ENCODE data around the gene BTBD1. TPM values are rescaled to one million over a fixed set of nuclear protein-coding genes. Genes with fewer than 3 reads are reported as not detected.

The BTBD1 gene
- total RNA-seq, 1 donor from 2014 or later: 38.7 TPM

GRCh38 chr15:82970696-82971095 is 96.4 kb downstream of the BTBD1 start:
- Mint-ChIP-seq H3K27ac (no peak overlapping the region), H3K36me3 (ENCODE audit: insufficient read depth) (no peaks in the 10 kb centered on the region), H3K9me3 (ENCODE audit: low read depth) (no peaks in the 10 kb centered on the region), H3K4me1 (ENCODE audit: low read depth) (peaks cover 12% of the 10 kb centered on the region), H3K27me3 (no peaks in the 10 kb centered on the region), H3K4me3 (ENCODE audit: low read depth) (no peak overlapping the region)
- DNase-seq (ENCODE audit: low spot score, unreplicated experiment): no peak
- no peak for TF ChIP-seq CTCF (IDR thresholded peaks at IDR 0.05; ENCODE audit: unreplicated experiment)

DNA sequence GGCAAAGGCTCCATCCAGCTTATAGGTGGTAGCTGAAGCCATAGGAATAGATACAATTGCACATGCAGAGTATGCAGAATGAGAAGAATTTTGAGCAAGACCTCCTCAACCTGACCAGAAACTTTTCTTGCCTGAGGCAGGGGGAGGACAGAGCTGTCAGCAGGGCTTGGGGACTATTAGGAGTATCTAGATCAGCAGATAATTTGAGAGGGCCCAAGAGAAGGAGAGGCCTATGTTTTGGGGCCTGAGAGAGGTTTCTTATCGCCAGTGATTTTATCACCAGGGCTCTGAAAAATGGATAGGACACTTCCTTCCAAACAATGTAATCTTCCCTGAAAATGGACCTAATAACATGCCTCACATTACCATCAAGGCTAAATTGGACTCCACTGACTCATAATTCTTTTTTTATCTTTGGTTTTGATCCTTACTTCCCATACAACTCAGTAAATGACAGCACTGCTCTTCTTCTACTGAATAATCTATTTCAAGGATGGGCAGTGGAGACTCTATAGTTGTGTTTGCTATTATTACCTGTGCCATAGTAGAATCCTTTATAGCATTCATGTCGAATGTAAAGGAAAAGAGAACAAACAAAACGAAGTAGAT is 96.9 kb downstream of the BTBD1 start:
- no peak for TF ChIP-seq CTCF (IDR thresholded peaks at IDR 0.05; ENCODE audit: unreplicated experiment)
- H3K4me1 Mint-ChIP-seq (ENCODE audit: low read depth): peaks cover 12% of the 10 kb centered on the region
- no peaks in the 10 kb centered on the region for H3K36me3 Mint-ChIP-seq (ENCODE audit: insufficient read depth)
- no peak for DNase-seq (ENCODE audit: low spot score, unreplicated experiment)
- H3K27ac Mint-ChIP-seq: no peak overlapping the region
- H3K27me3 Mint-ChIP-seq: no peaks in the 10 kb centered on the region
- H3K9me3 Mint-ChIP-seq (ENCODE audit: low read depth): no peaks in the 10 kb centered on the region
- H3K4me3 Mint-ChIP-seq (ENCODE audit: low read depth): no peak overlapping the region

- Mint-ChIP-seq H3K9me3 (ENCODE audit: low read depth) (no peaks in the 10 kb centered on the region), H3K36me3 (ENCODE audit: insufficient read depth) (no peaks in the 10 kb centered on the region)
These were observed 97.7 kb downstream of the BTBD1 start for GRCh38 chr15:82969353-82969752.

DNA sequence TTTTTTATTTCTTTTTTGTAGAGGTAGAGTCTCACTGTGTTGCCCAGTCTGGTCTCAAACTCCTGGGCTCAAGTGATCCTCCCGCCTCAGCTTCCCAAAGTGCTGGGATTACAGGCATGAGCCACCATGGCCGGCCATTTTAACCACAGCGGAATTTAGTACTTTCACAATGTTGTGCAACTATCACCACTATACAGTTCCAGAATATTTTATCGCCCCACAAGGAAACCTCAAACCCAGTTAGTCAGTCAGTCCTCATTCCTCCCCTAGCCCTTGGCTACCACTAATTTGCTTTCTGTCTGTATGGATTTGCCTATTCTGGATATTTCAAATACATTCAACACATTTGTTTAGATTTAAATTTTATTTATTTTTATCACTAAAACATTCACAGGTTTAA is 99.0 kb downstream of the BTBD1 start:
- H3K4me3 Mint-ChIP-seq (ENCODE audit: low read depth): no peak overlapping the region
- no peak for TF ChIP-seq CTCF (IDR thresholded peaks at IDR 0.05; ENCODE audit: unreplicated experiment)
- H3K9me3 Mint-ChIP-seq (ENCODE audit: low read depth): no peaks in the 10 kb centered on the region
- no peaks in the 10 kb centered on the region for H3K27me3 Mint-ChIP-seq
- no peak overlapping the region for H3K27ac Mint-ChIP-seq
- no peak for DNase-seq (ENCODE audit: low spot score, unreplicated experiment)
- peaks cover 12% of the 10 kb centered on the region for H3K4me1 Mint-ChIP-seq (ENCODE audit: low read depth)
- H3K36me3 Mint-ChIP-seq (ENCODE audit: insufficient read depth): no peaks in the 10 kb centered on the region

More at GRCh38 chr15:82969353-82969752, 97.7 kb downstream of the BTBD1 start:
- Mint-ChIP-seq H3K27me3 (no peaks in the 10 kb centered on the region), H3K4me3 (ENCODE audit: low read depth) (no peak overlapping the region), H3K4me1 (ENCODE audit: low read depth) (peaks cover 12% of the 10 kb centered on the region), H3K27ac (no peak overlapping the region)
- TF ChIP-seq CTCF (IDR thresholded peaks at IDR 0.05; ENCODE audit: unreplicated experiment): no peak
- no peak for DNase-seq (ENCODE audit: low spot score, unreplicated experiment)

- no peak for DNase-seq (ENCODE audit: low spot score, unreplicated experiment)
- Mint-ChIP-seq H3K27ac (no peak overlapping the region), H3K9me3 (ENCODE audit: low read depth) (no peaks in the 10 kb centered on the region), H3K36me3 (ENCODE audit: insufficient read depth) (no peaks in the 10 kb centered on the region), H3K4me3 (ENCODE audit: low read depth) (no peak overlapping the region), H3K4me1 (ENCODE audit: low read depth) (peaks cover 12% of the 10 kb centered on the region), H3K27me3 (no peaks in the 10 kb centered on the region)
- TF ChIP-seq CTCF (IDR thresholded peaks at IDR 0.05; ENCODE audit: unreplicated experiment): no peak
These were observed 100.4 kb downstream of the BTBD1 start for GRCh38 chr15:82966671-82967071.

Small RNA genes within 50 kb of the gene (microRNA-seq; reads per million reads assigned to microRNA genes)
- not detected for gene MIR4515 (ENCODE audit: borderline number of aligned reads, unreplicated experiment)

Other genes with a start within 250 kb of the BTBD1 start
- 21.0 TPM in 2 replicates for gene HOMER2, start 114.5 kb downstream of the BTBD1 start, total RNA-seq
- gene RAMAC, start 81.0 kb downstream of the BTBD1 start, total RNA-seq: 32.8 and 33.3 TPM in 2 replicates
- 21.9 and 25.4 TPM in 2 replicates for gene C15orf40, start 55.6 kb downstream of the BTBD1 start, total RNA-seq
- gene TM6SF1, start 40.4 kb upstream of the BTBD1 start, total RNA-seq: 0.27 TPM in 1 of 2 replicates, not detected in the other
- 117 and 121 TPM in 2 replicates for gene HDGFL3, start 140.6 kb upstream of the BTBD1 start, total RNA-seq
- 0.58 and 0.67 TPM in 2 replicates for gene BNC1, start 217.4 kb upstream of the BTBD1 start, total RNA-seq

Measured in progenitor cell of endocrine pancreas (in vitro differentiated cells).